ENCODE data around the gene ATP9B.
"Not testable (repeated sequence)": the region's sequence is repeated elsewhere in the genome, so short reads cannot be mapped to it uniquely, and the experiment has no call there.

ATP9B gene

DNA sequence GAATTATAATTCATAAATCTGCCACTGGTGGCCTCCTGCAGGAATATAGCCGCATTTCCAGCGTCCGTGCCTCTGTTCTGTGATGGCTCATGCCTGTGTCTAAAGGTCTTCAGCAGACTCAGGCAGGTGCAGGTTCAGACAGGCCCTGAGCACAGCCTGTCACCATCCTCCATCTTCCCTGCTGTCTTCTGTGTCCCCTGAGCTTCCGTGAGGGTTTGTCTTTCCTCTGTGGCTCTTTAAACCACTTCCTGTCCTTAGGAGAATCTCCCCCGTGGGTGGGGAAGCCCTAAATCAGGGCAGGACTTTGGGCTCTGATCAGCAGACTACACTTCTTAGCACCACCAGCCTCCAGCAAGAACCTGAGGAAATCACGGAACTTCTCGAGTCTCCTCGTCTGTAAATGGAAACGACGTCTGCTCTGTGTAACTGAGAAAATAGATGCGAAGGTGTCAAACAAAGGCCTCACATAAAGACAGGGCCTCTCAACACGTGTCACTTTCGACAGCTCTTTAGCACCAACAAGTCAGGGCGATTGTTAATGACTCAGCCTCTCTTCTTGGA is 302.4 kb downstream of the ATP9B start:
- no peak for DNase-seq (ENCODE audit: extremely low read depth, low read depth)
- H3K4me3 ChIP-seq (replicated peaks; ENCODE audit: low read depth, low read length), result no peak overlapping the region
- TF ChIP-seq, protein P1, sequence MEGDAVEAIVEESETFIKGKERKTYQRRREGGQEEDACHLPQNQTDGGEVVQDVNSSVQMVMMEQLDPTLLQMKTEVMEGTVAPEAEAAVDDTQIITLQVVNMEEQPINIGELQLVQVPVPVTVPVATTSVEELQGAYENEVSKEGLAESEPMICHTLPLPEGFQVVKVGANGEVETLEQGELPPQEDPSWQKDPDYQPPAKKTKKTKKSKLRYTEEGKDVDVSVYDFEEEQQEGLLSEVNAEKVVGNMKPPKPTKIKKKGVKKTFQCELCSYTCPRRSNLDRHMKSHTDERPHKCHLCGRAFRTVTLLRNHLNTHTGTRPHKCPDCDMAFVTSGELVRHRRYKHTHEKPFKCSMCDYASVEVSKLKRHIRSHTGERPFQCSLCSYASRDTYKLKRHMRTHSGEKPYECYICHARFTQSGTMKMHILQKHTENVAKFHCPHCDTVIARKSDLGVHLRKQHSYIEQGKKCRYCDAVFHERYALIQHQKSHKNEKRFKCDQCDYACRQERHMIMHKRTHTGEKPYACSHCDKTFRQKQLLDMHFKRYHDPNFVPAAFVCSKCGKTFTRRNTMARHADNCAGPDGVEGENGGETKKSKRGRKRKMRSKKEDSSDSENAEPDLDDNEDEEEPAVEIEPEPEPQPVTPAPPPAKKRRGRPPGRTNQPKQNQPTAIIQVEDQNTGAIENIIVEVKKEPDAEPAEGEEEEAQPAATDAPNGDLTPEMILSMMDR (IDR thresholded peaks at IDR 0.05; ENCODE audit: low read depth, low read length, missing control alignments), result no peak

DNA sequence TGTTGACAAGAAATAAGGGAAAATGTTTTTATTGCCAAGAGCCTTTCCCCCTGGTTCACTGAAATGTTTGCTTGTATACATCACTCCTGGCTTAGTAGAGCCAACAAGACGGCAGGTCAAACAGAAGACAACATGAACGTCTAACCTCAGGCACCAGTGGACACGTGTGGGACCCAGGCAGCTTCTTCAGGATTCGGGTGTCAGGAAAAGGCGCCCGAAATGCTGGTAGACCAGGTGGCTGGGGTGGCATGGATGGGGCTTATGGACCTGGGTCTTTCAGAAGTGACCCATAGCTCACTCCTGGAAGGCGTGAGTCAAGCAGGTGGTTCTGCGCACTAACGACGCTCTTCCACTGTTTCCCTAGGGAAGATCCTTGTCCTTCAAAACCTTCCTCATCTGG is 303.3 kb downstream of the ATP9B start:
- TF ChIP-seq, protein P1 (IDR thresholded peaks at IDR 0.05; ENCODE audit: low read depth, low read length, missing control alignments), result no peak
- no peak overlapping the region for H3K4me3 ChIP-seq (replicated peaks; ENCODE audit: low read depth, low read length)
- no peak for DNase-seq (ENCODE audit: extremely low read depth, low read depth)

DNA sequence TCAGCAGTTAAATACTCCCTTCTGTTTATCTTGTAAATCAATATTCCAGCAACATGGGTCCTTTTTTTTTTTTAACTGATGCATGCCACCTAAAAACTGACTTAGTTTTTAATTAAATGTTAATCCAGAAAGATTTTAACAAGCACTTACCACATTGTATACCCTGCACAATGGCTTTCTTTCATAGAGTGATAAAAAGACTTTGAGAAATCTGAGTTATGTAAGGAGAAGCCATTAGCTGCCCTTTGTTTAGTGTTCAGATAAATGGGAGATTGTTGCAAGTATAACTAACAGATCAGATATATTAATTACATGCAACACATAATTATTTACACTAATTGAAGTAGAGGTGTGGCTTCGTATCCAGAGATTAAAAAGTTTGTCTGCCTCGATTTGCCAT is 303.8 kb downstream of the ATP9B start:
- no peak for DNase-seq (ENCODE audit: extremely low read depth, low read depth)
- TF ChIP-seq, protein P1 (IDR thresholded peaks at IDR 0.05; ENCODE audit: low read depth, low read length, missing control alignments), result no peak
- no peak overlapping the region for H3K4me3 ChIP-seq (replicated peaks; ENCODE audit: low read depth, low read length)

DNA sequence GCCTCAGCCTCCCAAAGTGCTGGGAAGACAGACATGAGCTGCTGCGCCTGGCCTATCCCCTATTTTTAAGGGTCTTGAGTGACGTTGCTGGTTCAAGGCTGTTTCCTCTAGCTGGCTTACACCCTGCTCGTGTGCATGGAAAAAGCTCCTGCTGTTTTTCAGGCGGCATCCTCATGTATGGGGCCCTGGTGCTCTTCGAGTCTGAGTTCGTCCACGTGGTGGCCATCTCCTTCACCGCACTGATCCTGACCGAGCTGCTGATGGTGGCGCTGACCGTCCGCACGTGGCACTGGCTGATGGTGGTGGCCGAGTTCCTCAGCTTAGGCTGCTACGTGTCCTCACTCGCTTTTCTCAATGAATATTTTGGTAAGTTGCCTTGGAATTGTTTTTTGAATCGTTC is 304.5 kb downstream of the ATP9B start:
- no peak for DNase-seq (ENCODE audit: extremely low read depth, low read depth)
- no peak overlapping the region for H3K4me3 ChIP-seq (replicated peaks; ENCODE audit: low read depth, low read length)
- TF ChIP-seq, protein P1 (IDR thresholded peaks at IDR 0.05; ENCODE audit: low read depth, low read length, missing control alignments), result no peak

DNA sequence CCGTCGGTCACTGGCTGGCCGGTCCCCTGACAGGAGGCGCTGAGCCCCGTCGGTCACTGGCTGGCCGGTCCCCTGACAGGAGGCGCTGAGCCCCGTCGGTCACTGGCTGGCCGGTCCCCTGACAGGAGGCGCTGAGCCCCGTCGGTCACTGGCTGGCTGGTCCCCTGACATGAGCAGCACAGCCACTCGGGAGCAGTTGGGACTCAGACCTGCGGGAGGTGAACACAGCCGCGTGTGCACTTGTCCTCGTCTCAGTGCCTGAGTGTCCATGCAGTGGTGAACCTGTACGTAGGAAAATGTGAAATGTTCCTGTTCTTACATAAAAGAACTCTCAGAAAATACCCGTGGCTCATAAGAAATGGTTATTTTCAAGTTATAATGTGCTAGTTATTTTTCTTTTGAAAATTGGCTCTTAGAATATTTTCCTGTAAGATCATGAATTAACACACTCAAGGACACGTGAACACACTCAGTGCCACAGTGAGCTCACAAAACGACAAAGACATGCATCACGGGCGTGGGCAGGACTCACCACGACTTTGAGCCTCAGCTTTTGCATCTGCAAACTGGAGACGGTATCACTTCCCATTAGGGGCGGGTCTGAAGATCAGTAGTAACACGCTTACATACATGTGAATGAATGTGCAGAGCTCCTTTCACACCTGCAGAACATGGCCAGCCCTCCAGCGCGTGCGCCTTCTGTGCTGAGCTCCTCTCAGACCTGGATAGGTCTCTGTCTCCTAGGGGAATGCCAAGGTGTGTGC is 305.4 kb downstream of the ATP9B start:
- DNase-seq (ENCODE audit: extremely low read depth, low read depth), result no peak
- H3K4me3 ChIP-seq (replicated peaks; ENCODE audit: low read depth, low read length), result no peak overlapping the region
- TF ChIP-seq, protein P1 (IDR thresholded peaks at IDR 0.05; ENCODE audit: low read depth, low read length, missing control alignments), result no peak

DNA sequence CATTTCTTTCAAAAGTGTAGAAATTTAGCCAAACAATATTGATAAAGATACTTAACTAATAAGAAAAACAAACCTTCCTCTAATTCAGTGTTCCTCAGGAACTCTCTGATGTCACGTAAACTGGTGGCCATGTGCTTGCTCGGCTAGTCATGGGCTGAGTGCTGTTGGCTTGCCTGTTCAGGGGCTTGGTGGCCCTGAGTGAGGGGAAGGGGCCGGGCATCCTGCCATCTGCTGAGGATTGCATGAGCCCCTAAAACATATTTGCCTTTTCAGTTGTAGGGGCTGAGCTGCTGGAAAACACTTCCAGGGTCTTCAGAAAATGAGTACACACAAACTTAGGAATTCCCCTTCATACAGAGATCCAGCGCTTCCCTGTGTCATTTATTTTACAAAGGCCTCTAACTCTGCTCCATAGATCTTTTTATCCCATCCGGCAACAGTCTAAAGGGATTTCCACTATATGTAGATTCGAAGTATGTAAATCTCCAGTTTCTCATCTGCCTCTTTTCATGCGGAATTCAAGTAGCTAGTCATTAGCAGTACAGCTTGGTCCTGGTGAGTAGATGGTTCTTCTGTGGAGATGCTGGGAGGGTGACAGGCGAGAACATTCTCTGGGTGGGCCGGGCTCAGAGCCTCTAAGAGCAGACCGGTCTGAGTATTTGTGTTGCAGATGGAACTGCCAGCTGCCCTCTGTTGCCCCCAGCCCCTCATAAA is 306.4 kb downstream of the ATP9B start:
- TF ChIP-seq, protein P1 (IDR thresholded peaks at IDR 0.05; ENCODE audit: low read depth, low read length, missing control alignments), result no peak
- no peak overlapping the region for H3K4me3 ChIP-seq (replicated peaks; ENCODE audit: low read depth, low read length)
- no peak for DNase-seq (ENCODE audit: extremely low read depth, low read depth)

DNA sequence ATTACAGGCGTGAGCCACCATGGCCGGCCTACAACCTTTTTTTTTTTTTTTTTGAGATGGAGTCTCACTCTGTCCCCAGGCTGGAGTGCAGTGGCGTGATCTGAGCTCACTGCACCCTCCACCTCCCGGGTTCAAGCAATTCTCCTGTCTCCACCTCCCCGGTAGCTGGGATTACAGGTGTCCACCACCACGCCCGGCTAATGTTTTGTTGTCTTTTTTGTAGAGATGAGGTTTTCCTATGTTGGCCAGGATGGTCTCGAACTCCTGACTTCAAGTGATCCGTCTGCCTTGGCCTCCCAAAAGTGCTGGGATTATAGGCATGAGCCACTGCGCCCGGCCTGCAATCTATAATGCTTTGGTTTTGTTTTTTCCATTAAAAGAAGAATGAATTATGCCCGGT is 307.5 kb downstream of the ATP9B start:
- not testable (repeated sequence) for H3K4me3 ChIP-seq (replicated peaks; ENCODE audit: low read depth, low read length); DNase-seq (ENCODE audit: extremely low read depth, low read depth)

Measured in HFF-Myc (cell line).